Smooth muscle cell (in vitro differentiated cells): Measurements from ENCODE around the gene DDX41. TPM values are rescaled to one million over a fixed set of nuclear protein-coding genes. Genes with fewer than 3 reads are reported as not detected.

Source experiments
- DNase-seq: peaks from one replicate; lab custom pipeline; 2025; ENCODE audit not compliant: unreplicated experiment; lab: John Stamatoyannopoulos, UW
- H2AFZ ChIP-seq: fragments of 200-600 bp; sonication (generic); 2 replicates; pipeline ENCODE4 v1.6.0; 2016; ENCODE audit warnings: antibody characterized with exemption, low read depth, mild to moderate bottlenecking
- H3F3A ChIP-seq: fragments of 200-600 bp; sonication (generic); 2 replicates; pipeline ENCODE4 v1.6.0; 2017; ENCODE audit warnings: antibody characterized with exemption, low read depth
- H3K27ac ChIP-seq: fragments of 200-600 bp; sonication (generic); 2 replicates; pipeline ENCODE4 v1.5.1; 2016; ENCODE audit warnings: low read depth, mild to moderate bottlenecking
- H3K27me3 ChIP-seq: fragments of 200-600 bp; sonication (generic); 2 replicates; pipeline ENCODE4 v1.6.1; 2016; ENCODE audit warnings: low read depth, mild to moderate bottlenecking
- H3K36me3 ChIP-seq: fragments of 200-600 bp; sonication (generic); 2 replicates; pipeline ENCODE4 v1.5.1; 2016; ENCODE audit warnings: low read depth
- H3K4me1 ChIP-seq: fragments of 200-600 bp; sonication (generic); 2 replicates; pipeline ENCODE4 v1.5.1; 2016; ENCODE audit warnings: low read depth
- H3K4me2 ChIP-seq: fragments of 200-600 bp; sonication (generic); 2 replicates; pipeline ENCODE4 v1.6.0; 2016; ENCODE audit warnings: mild to moderate bottlenecking
- H3K4me3 ChIP-seq: fragments of 200-600 bp; sonication (generic); 2 replicates; pipeline ENCODE4 v1.5.1; 2016; ENCODE audit warnings: mild to moderate bottlenecking
- H3K79me2 ChIP-seq: fragments of 200-600 bp; sonication (generic); 2 replicates; pipeline ENCODE4 v1.6.0; 2016; ENCODE audit warnings: low read depth, mild to moderate bottlenecking
- H3K9ac ChIP-seq: fragments of 200-600 bp; sonication (generic); 2 replicates; pipeline ENCODE4 v1.6.0; 2016; ENCODE audit warnings: low read depth
- H3K9me3 ChIP-seq: fragments of 200-600 bp; sonication (generic); replicated peaks from 2 replicates; pipeline ENCODE4 v1.5.1; 2016; ENCODE audit warnings: low read depth
- H4K20me1 ChIP-seq: fragments of 200-600 bp; sonication (generic); 2 replicates; pipeline ENCODE4 v1.6.0; 2016; ENCODE audit warnings: low read depth
- CTCF ChIP-seq: fragments of 200-600 bp; sonication (generic); IDR thresholded peaks from 2 replicates; pipeline ENCODE4 v1.5.1; 2017; ENCODE audit warnings: borderline replicate concordance, mild to moderate bottlenecking, antibody characterized with exemption; ENCODE audit not compliant: insufficient read depth, poor library complexity, severe bottlenecking
- WGBS: methylation state at CpG from one replicate; pipeline ENCODE4 v1.1.7; 2016; ENCODE audit warnings: low lambda C conversion rate; 5-methylcytosine and 5-hydroxymethylcytosine counted together
- polyA plus RNA-seq: library from polyadenylated mRNA; unstranded; fragments of >200 nt; fragmentation: Nextera tagmentation; extraction: Ambion mirVana; gene quantifications from 2 replicates; pipeline ENCODE4 v1.2.1, GENCODE V29; 2016
- total RNA-seq: library from RNA; depleted of rRNA; stranded (reverse); fragments of >200 nt; gene quantifications from 2 replicates; pipeline ENCODE4 v1.2.3, GENCODE V29; 2014

The DDX41 gene
- total and polyA plus RNA-seq, 2 experiments from 2014 or later = 72.5 to 90.0 TPM

GRCh38 chr5:177519463-177520235 is 2.9 kb upstream of the DDX41 start:
- H4K20me1 ChIP-seq = no peaks in the 10 kb centered on the region
- no peaks in the 10 kb centered on the region for H3K9me3 ChIP-seq
- no peak for DNase-seq
- no peaks in the 10 kb centered on the region for H3K36me3 ChIP-seq
- WGBS = 81% methylated on average over 13 of the region's 13 CpGs
- H3K4me3 ChIP-seq = no peak overlapping the region
- H3K79me2 ChIP-seq = peaks cover 20% of the 10 kb centered on the region
- no peak overlapping the region for H3K4me2 ChIP-seq
- no peak overlapping the region for H3K9ac ChIP-seq
- no peaks in the 10 kb centered on the region for H3K27me3 ChIP-seq
- peak overlapping the region; percentile 52 for H3K27ac ChIP-seq
- H2AFZ ChIP-seq = no peak overlapping the region
- H3F3A ChIP-seq = peaks cover 9% of the 10 kb centered on the region
- H3K4me1 ChIP-seq = peaks cover 7% of the 10 kb centered on the region
- TF ChIP-seq CTCF = no peak

- H3K4me1 ChIP-seq = peaks cover 7% of the 10 kb centered on the region
- H3K36me3 ChIP-seq = no peaks in the 10 kb centered on the region
- peaks cover 20% of the 10 kb centered on the region for H3K79me2 ChIP-seq
- no peak overlapping the region for H3K27ac ChIP-seq
- no peak overlapping the region for H2AFZ ChIP-seq
- peak overlapping the region; percentile 98 for H3K4me2 ChIP-seq
- TF ChIP-seq CTCF = no peak
- WGBS = 97% methylated on average over 7 of the region's 7 CpGs
- no peak for DNase-seq
- H3K27me3 ChIP-seq = no peaks in the 10 kb centered on the region
- H3F3A ChIP-seq = peaks cover 9% of the 10 kb centered on the region
- peak overlapping the region; percentile 73 for H3K4me3 ChIP-seq
- no peaks in the 10 kb centered on the region for H4K20me1 ChIP-seq
- H3K9me3 ChIP-seq = no peaks in the 10 kb centered on the region
- peak overlapping the region; percentile 84 for H3K9ac ChIP-seq
Observed at GRCh38 chr5:177515580-177515979, 1.2 kb downstream of the DDX41 start.

GRCh38 chr5:177514541-177514940 is 2.2 kb downstream of the DDX41 start:
- Histone ChIP-seq H3K27me3 (no peaks in the 10 kb centered on the region), H3K4me2 (no peak overlapping the region), H3K9me3 (no peaks in the 10 kb centered on the region), H3K4me1 (peaks cover 7% of the 10 kb centered on the region), H3K9ac (no peak overlapping the region), H4K20me1 (no peaks in the 10 kb centered on the region), H3K79me2 (peaks cover 20% of the 10 kb centered on the region), H3K27ac (no peak overlapping the region), H2AFZ (no peak overlapping the region), H3F3A (peaks cover 6% of the 10 kb centered on the region), H3K4me3 (no peak overlapping the region), H3K36me3 (no peaks in the 10 kb centered on the region)
- no peak for DNase-seq
- WGBS = 99% methylated on average over 11 of the region's 11 CpGs
- no peak for TF ChIP-seq CTCF

- no peak for DNase-seq
- 95% methylated on average over 15 of the region's 15 CpGs for WGBS
- H3K4me3 ChIP-seq = no peak overlapping the region
Observed at GRCh38 chr5:177513500-177513899, 3.3 kb downstream of the DDX41 start.

More at GRCh38 chr5:177513500-177513899, 3.3 kb downstream of the DDX41 start:
- TF ChIP-seq CTCF = no peak
- no peak overlapping the region for H2AFZ ChIP-seq
- no peak overlapping the region for H3K4me2 ChIP-seq
- no peak overlapping the region for H3K27ac ChIP-seq
- H3K36me3 ChIP-seq = no peaks in the 10 kb centered on the region
- no peaks in the 10 kb centered on the region for H3F3A ChIP-seq
- peaks cover 20% of the 10 kb centered on the region for H3K79me2 ChIP-seq
- H3K4me1 ChIP-seq = peaks cover 7% of the 10 kb centered on the region
- H3K27me3 ChIP-seq = no peaks in the 10 kb centered on the region
- no peaks in the 10 kb centered on the region for H3K9me3 ChIP-seq
- H4K20me1 ChIP-seq = no peaks in the 10 kb centered on the region
- no peak overlapping the region for H3K9ac ChIP-seq
